ENCODE data around the gene FARP1. TPM values are rescaled to one million over a fixed set of nuclear protein-coding genes. Genes with fewer than 3 reads are reported as not detected.

FARP1 gene
- total and polyA plus RNA-seq, 2 of the 13 experiments (the other 11 are each of a cell fraction or from before 2014, with no cell fraction given): 70.6 to 126 TPM

- TF ChIP-seq, protein P1, sequence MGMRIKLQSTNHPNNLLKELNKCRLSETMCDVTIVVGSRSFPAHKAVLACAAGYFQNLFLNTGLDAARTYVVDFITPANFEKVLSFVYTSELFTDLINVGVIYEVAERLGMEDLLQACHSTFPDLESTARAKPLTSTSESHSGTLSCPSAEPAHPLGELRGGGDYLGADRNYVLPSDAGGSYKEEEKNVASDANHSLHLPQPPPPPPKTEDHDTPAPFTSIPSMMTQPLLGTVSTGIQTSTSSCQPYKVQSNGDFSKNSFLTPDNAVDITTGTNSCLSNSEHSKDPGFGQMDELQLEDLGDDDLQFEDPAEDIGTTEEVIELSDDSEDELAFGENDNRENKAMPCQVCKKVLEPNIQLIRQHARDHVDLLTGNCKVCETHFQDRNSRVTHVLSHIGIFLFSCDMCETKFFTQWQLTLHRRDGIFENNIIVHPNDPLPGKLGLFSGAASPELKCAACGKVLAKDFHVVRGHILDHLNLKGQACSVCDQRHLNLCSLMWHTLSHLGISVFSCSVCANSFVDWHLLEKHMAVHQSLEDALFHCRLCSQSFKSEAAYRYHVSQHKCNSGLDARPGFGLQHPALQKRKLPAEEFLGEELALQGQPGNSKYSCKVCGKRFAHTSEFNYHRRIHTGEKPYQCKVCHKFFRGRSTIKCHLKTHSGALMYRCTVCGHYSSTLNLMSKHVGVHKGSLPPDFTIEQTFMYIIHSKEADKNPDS (CRISPR knock-in tag; IDR thresholded peaks at IDR 0.05): 0 out of 2 replicates have a peak, but pooled peaks have one; percentile 39
- peak; percentile 41 for TF ChIP-seq FOSL2 (CRISPR knock-in tag; IDR thresholded peaks at IDR 0.05)
- no peak for TF ChIP-seq GMEB2 (CRISPR knock-in tag; IDR thresholded peaks at IDR 0.05; ENCODE audit: low read depth)
- TF ChIP-seq ELK4 (CRISPR knock-in tag; IDR thresholded peaks at IDR 0.05; ENCODE audit: borderline replicate concordance): no peak
- no peak for TF ChIP-seq NCOA5 (CRISPR knock-in tag; IDR thresholded peaks at IDR 0.05)
- 0 out of 2 replicates have a peak, but pooled peaks have one; percentile 28 for TF ChIP-seq ZC3H13 (CRISPR knock-in tag; IDR thresholded peaks at IDR 0.05)
- TF ChIP-seq FOXJ3 (CRISPR knock-in tag; IDR thresholded peaks at IDR 0.05; ENCODE audit: borderline replicate concordance): no peak
- TF ChIP-seq FLYWCH1 (CRISPR knock-in tag; IDR thresholded peaks at IDR 0.05): no peak
- TF ChIP-seq ZNF513 (CRISPR knock-in tag; conservative IDR thresholded peaks at IDR 0.05): no peak
- TF ChIP-seq, protein P2, sequence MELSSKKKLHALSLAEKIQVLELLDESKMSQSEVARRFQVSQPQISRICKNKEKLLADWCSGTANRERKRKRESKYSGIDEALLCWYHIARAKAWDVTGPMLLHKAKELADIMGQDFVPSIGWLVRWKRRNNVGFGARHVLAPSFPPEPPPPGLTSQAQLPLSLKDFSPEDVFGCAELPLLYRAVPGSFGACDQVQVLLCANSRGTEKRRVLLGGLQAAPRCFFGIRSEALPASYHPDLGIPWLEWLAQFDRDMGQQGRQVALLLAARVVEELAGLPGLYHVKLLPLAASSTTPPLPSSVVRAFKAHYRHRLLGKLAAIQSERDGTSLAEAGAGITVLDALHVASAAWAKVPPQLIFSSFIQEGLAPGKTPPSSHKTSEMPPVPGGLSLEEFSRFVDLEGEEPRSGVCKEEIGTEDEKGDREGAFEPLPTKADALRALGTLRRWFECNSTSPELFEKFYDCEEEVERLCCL (CRISPR knock-in tag; IDR thresholded peaks at IDR 0.05; ENCODE audit: borderline replicate concordance): no peak
- TF ChIP-seq MXI1 (IDR thresholded peaks at IDR 0.05; ENCODE audit: borderline replicate concordance, low read depth, low read length): no peak
- TF ChIP-seq ZNF878 (CRISPR knock-in tag; IDR thresholded peaks at IDR 0.05): no peak
- no peak for TF ChIP-seq YY1 (IDR thresholded peaks at IDR 0.05; ENCODE audit: insufficient read depth, insufficient replicate concordance, low read depth, low read length)
- TF ChIP-seq ZNF704 (CRISPR knock-in tag; IDR thresholded peaks at IDR 0.05; ENCODE audit: borderline replicate concordance): no peak
- TF ChIP-seq RAD21 (CRISPR knock-in tag; IDR thresholded peaks at IDR 0.05): no peak
- TF ChIP-seq ZNF44 (CRISPR knock-in tag; IDR thresholded peaks at IDR 0.05): no peak
- no peak for TF ChIP-seq ZNF557 (CRISPR knock-in tag; IDR thresholded peaks at IDR 0.05)
- TF ChIP-seq, protein P3, sequence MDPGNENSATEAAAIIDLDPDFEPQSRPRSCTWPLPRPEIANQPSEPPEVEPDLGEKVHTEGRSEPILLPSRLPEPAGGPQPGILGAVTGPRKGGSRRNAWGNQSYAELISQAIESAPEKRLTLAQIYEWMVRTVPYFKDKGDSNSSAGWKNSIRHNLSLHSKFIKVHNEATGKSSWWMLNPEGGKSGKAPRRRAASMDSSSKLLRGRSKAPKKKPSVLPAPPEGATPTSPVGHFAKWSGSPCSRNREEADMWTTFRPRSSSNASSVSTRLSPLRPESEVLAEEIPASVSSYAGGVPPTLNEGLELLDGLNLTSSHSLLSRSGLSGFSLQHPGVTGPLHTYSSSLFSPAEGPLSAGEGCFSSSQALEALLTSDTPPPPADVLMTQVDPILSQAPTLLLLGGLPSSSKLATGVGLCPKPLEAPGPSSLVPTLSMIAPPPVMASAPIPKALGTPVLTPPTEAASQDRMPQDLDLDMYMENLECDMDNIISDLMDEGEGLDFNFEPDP (CRISPR knock-in tag; conservative IDR thresholded peaks at IDR 0.05): 0 out of 2 replicates have a peak, but pooled peaks have one; percentile 20
- TF ChIP-seq HOXA9 (CRISPR knock-in tag; IDR thresholded peaks at IDR 0.05; ENCODE audit: borderline replicate concordance): no peak
- no peak for TF ChIP-seq ZNF160 (CRISPR knock-in tag; IDR thresholded peaks at IDR 0.05)
Measured at GRCh38 chr13:98293103-98293502, 150.2 kb downstream of the FARP1 start (continued).

Data from HepG2 (cell line).